Endothelial cell of hepatic sinusoid (primary cell): ENCODE results near the gene WDR90.

ENCODE experiments used
- in situ Hi-C: cut with HindIII; loops from 2 replicates; pipeline ENCODE4 v1.10.0; 2017; ENCODE audit warnings: low sequenced_read_pairs

The WDR90 gene

GRCh38 chr16:636206-637080, 12.7 kb upstream of the WDR90 start, which contains the start of gene METTL26:
Gene METTL26 (minus strand): TSS chr16:636305. CDS start chr16:636290, 15 bp downstream.
- in situ Hi-C loops: loop anchor here (25.0 kb wide), 1 partner anchor 99 kb away; the partner anchor contains the start of gene CAPN15

GRCh38 chr16:637081-638018, 11.8 kb upstream of the WDR90 start:
- in situ Hi-C loops: loop anchor here (25.0 kb wide), 1 partner anchor 100 kb away; the partner anchor contains the start of gene CAPN15

GRCh38 chr16:638034-638543, 11.1 kb upstream of the WDR90 start:
- in situ Hi-C loops: loop anchor here (25.0 kb wide), 1 partner anchor 101 kb away; the partner anchor contains the start of gene CAPN15

GRCh38 chr16:638836-639235, 10.3 kb upstream of the WDR90 start:
- in situ Hi-C loops: loop anchor here (25.0 kb wide), 1 partner anchor 102 kb away; the partner anchor contains the start of gene CAPN15

GRCh38 chr16:640614-641013, 8.6 kb upstream of the WDR90 start:
- in situ Hi-C loops: loop anchor here (25.0 kb wide), 1 partner anchor 103 kb away; the partner anchor contains the start of gene CAPN15

GRCh38 chr16:641326-642188, 7.6 kb upstream of the WDR90 start, which contains the start of gene MCRIP2:
Gene MCRIP2 (plus strand): TSS chr16:641828. CDS start chr16:641992, 164 bp downstream.
- in situ Hi-C loops: loop anchor here (25.0 kb wide), 1 partner anchor 104 kb away; the partner anchor contains the start of gene CAPN15

- in situ Hi-C loops: loop anchor here (25.0 kb wide), 1 partner anchor 105 kb away; the partner anchor contains the start of gene CAPN15
Measured at GRCh38 chr16:642189-643049, 6.7 kb upstream of the WDR90 start.

GRCh38 chr16:643050-643368, 6.2 kb upstream of the WDR90 start:
- in situ Hi-C loops: loop anchor here (25.0 kb wide), 1 partner anchor 106 kb away; the partner anchor contains the start of gene CAPN15

- in situ Hi-C loops: loop anchor here (25.0 kb wide), 1 partner anchor 107 kb away; the partner anchor contains the start of gene CAPN15
Measured at GRCh38 chr16:644556-644955, 4.6 kb upstream of the WDR90 start.

- in situ Hi-C loops: loop anchor here (25.0 kb wide), 1 partner anchor 109 kb away; the partner anchor contains the start of gene CAPN15
Measured at GRCh38 chr16:645852-646678, 3.1 kb upstream of the WDR90 start.

GRCh38 chr16:646679-647172, 2.4 kb upstream of the WDR90 start:
- in situ Hi-C loops: loop anchor here (25.0 kb wide), 1 partner anchor 109 kb away; the partner anchor contains the start of gene CAPN15

- in situ Hi-C loops: loop anchor here (25.0 kb wide), 1 partner anchor 110 kb away; the partner anchor contains the start of gene CAPN15
Measured at GRCh38 chr16:647173-647902, 1.8 kb upstream of the WDR90 start.

- in situ Hi-C loops: loop anchor here (25.0 kb wide), 1 partner anchor 111 kb away; the partner anchor contains the start of gene CAPN15
Measured at GRCh38 chr16:648071-648780, 939 bp upstream of the WDR90 start.

GRCh38 chr16:649631-650030, 466 bp downstream of the WDR90 start:
- in situ Hi-C loops: loop anchor here (10.0 to 25.0 kb wide), 2 partner anchors 65 to 112 kb away; partner anchors contain the start of genes CAPN15 and METRN

GRCh38 chr16:651844-652243, 2.7 kb downstream of the WDR90 start:
- in situ Hi-C loops: loop anchor here (10.0 kb wide), 1 partner anchor 63 kb away; the partner anchor contains the start of gene METRN
